Hindlimb muscle (tissue), 1 donor: ENCODE data around the gene NOTUM. TPM values are rescaled to one million over a fixed set of nuclear protein-coding genes. Genes with fewer than 3 reads are reported as not detected.

Source experiments
- DNase-seq: peaks from one replicate; pipeline ENCODE4 v3.0.0-alpha.2; 2013
- polyA plus RNA-seq: library from polyadenylated mRNA; unstranded; fragments of 120-200 nt; gene quantifications from one replicate; pipeline ENCODE4 v1.2.1, GENCODE V29; 2013; ENCODE audit not compliant: insufficient read length

Gene NOTUM
- polyA plus RNA-seq, 1 donor = 4.4 TPM

DNA sequence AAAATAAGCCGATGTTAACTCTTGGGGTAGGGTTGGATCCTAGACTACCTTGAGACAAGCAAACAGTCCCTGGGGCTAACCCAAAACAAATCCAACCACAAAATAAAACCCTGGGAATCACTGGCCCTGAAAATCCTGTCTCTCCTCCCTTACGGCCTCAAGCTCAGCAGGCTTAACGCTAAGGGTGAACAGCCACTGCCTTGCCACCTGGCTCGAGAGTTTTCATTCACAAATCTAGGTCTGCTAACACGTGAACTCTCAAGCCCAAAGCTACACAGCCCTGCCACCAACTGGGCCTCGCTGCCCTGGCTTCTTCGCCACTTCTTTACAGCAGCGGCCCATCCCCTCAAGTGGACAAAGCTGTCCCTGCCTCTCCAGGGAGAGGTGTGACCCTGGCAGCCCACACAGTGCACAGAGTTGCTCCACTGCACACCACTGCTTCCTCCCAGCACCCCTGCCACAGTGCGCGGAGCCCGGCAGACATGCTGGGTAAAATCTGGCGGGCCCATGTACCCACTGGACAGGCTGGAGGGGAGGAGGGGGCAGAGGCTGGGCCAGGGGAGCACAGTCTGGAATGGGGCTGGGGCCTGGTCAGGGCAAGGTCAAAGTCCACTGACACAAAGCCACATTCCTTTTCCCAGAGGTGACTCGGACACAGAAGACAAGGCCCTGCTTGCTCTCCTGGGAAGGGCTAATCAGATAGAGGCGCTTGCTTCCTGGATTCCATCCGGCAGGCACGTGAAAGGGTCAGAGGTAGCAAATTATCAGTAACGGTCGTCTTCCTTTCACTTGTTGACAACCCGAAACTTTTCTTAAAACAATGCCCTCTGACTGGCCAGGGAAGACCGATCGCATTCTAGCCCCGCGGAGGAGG is 50.8 kb downstream of the NOTUM start:
- DNase-seq = no peak

- DNase-seq = no peak
Measured at GRCh38 chr17:81909231-81909630, 51.8 kb downstream of the NOTUM start.

GRCh38 chr17:81908793-81909192 is 52.2 kb downstream of the NOTUM start:
- DNase-seq = no peak

DNA sequence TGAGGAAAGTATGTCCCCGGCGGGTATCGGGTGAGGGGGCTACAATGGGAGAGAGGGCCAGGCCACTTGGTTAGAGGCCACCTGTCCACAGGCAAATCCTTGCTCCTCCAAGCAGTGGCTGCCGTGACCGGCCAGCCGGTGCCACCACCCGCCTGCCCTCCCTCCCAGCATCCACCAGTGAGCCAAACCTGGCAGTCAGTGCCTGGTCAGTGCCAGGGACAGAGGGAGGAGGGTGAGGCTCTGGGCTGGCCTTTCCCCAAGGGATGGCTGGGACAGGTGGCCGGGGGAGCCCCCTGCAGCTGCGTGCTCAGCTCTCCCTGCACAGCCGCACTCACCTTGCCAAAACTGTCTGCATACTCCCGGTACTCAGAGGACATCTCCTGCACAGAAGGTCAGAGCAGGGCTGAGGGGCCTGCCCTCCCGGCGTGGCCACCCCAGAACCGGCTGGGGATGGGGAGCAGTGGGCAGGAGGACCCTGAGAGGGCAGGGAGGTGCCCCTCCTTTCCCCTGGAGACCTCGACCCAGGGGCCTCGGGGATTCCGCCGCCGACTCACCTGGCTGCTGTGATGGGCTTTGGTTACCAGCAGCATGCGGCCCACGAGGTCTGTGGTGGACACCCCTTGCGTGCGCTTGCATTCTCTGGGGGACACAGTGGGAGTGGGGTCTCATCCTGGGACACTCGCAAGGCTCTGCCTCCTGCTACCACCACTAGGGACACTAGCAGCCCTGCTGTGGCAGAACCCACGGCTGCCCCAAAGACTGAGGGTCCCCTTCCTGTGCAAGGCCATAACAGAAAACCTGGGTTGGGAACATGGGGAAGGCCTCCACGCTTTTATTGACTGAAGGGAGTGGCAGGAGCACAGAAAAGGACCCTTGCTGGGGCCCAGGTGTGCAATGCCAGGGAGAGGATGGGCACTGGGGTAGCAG is 53.5 kb downstream of the NOTUM start:
- no peak for DNase-seq

GRCh38 chr17:81906476-81907218 is 54.3 kb downstream of the NOTUM start:
- no peak for DNase-seq

DNA sequence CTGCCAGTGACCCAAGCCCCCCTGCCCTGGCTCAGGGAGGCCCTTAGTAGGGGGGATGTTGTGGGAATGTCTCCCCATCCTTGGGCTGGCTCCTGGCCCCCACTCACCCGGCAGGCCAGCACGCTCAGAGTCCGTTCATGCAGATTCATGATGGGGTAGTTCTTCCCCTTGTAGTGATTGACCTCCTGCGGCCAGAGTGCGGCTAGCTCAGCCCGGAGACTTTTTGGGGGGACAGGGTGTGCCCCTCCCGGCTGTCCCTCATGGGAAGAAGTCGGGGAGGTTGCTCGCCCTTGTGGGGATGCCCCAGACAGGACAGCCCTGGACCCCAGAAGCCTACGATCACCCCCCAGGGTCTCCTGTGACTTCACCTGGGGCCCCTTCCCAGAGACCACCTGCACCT is 55.0 kb downstream of the NOTUM start:
- no peak for DNase-seq

DNA sequence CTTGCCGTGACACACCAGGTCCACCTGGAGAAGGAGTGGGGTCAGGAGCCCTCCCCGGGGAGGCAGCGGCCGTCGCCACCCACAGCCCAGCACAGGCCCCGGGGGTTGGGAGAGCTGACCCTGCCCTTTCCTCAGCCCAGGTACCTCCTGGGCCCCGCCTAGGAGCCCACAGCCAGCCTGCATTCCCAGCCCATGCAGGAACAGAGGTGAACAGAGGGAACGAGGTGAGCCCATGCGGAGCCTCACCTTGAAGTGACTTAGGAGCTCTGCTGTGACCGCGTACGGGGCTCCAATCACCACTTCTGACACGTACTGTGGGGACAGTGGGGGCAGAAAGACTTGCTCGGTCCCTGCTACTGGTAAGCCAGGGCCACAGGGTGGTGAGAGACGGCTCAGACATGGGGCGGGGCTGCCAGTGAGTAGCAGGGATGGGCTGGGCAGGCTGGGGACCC is 55.5 kb downstream of the NOTUM start:
- DNase-seq = no peak

DNA sequence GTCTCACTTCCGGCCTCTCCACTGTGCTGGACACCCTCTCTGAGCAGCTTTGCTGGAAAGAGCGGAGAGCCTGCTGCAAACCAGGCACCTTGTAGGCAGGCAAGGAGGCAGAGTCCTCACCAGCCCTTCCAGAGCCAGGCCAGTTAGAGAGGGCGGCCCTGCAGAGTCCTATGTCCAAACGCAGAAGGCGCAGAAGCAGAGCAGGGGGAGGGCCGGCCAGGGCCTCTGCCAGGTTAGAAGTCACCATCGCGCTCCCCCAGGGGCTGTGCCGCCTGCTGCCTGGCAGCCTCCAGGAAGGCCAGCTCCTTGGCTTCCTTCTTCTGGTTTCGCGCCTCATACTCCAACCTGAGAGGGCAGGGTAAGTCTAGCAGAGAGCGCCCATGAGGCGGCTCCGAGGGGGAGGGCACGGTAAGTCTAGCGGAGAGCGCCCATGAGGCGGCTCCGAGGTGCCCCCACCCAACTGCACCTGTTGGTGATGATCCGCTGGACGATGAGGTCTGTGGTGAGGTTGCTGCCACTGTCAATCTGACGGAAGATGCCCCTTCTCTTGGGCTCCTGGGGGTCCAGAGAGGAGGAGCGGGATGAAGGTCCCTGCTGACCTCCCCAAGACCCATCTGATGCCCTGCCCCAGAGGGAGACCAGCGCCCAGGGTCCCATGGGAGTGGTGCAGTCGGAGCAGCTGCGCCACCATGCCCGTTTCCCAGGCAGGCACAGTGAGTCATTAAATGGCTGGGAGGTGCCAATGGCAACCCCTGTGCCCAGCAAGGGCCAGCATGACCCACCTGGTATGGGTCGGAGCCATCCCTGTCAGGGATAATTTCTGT is 56.2 kb downstream of the NOTUM start:
- DNase-seq = no peak

- no peak for DNase-seq
Measured at GRCh38 chr17:81903896-81904599, 56.9 kb downstream of the NOTUM start.

DNA sequence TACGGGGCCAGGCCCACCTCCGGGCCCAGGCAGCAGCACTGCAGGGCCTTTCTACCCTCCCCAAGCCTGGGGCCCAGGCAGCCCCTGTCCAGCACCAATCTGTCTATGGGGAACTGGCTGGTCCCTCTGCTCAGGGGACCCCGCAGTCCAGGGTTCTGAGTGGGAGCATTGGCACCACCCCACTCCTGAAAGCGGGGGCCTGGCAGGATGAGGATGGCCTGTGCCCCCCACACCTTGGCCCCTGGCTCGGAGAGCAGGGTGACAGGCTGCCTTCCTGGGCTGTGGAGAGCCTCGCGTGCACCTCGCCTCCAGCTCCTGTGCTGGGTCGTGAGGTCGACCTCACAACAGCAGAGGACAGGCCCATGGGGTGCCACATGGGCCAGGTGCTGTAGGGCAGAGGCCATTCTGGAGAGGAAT is 57.6 kb downstream of the NOTUM start:
- no peak for DNase-seq

DNA sequence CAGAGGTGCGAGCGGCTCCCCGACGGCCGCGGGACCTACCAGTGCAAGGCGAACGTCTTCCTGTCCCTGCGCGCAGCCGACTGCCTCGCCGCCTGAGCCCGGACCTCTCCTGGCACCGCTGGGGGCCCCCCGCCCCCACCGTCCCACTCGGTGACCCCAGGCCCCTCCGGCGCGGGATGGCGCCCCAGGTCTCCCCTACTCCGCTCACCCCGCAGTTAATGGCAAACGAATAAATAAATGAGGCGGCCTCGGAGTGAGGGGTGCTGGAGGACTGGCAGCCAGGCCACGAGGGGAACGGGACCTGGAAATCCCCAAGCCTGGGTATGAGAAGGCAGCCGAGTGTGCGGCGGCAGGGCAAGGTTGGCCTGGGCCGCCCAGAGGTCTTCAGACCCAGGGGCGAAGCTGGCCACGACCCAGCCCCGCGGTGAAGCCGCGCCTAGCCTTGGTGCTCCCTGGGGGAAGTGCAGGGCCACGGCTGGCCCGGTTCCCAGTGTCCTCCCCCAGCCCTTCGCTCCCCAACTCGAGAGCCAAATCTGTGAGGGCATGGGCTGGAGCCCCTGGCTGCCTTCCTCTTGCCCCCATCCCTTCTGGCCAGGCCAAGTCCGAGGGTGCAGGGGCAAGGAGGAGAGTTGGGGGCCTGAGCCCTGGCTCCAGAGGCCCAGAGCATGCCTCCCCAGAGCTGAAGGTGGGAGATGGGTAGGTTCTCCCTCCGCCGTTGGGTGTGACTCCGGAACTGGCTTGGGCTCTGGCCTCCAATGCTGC is 58.2 kb downstream of the NOTUM start:
- DNase-seq = no peak

Other genes with a start within 250 kb of the NOTUM start
- 5.3 TPM for gene SLC25A10, start 248.9 kb downstream of the NOTUM start, polyA plus RNA-seq
- not detected for gene GCGR, start 157.0 kb downstream of the NOTUM start, polyA plus RNA-seq
- gene MCRIP1, start 127.9 kb downstream of the NOTUM start, polyA plus RNA-seq = 135 TPM
- gene PPP1R27, start 126.1 kb downstream of the NOTUM start, polyA plus RNA-seq = 52.6 TPM
- 366 TPM for gene P4HB, start 100.7 kb downstream of the NOTUM start, polyA plus RNA-seq
- gene ARHGDIA, start 89.8 kb downstream of the NOTUM start, polyA plus RNA-seq = 166 TPM
- gene ALYREF, start 69.6 kb downstream of the NOTUM start, polyA plus RNA-seq = 57.6 TPM
- gene ANAPC11, start 69.5 kb downstream of the NOTUM start, polyA plus RNA-seq = 116 TPM
- 0.96 TPM for gene NPB, start 58.9 kb downstream of the NOTUM start, polyA plus RNA-seq
- 11.5 TPM for gene PCYT2, start 49.8 kb downstream of the NOTUM start, polyA plus RNA-seq
- 9.3 TPM for gene SIRT7, start 43.0 kb downstream of the NOTUM start, polyA plus RNA-seq
- 16.3 TPM for gene MAFG, start 33.5 kb downstream of the NOTUM start, polyA plus RNA-seq
- gene PYCR1, start 23.9 kb downstream of the NOTUM start, polyA plus RNA-seq = 56.7 TPM
- 25.0 TPM for gene MYADML2, start 14.0 kb downstream of the NOTUM start, polyA plus RNA-seq
- gene ASPSCR1, start 16.4 kb upstream of the NOTUM start, polyA plus RNA-seq = 30.0 TPM
- 36.0 TPM for gene CENPX, start 61.7 kb upstream of the NOTUM start, polyA plus RNA-seq
- gene LRRC45, start 62.1 kb upstream of the NOTUM start, polyA plus RNA-seq = 10.6 TPM
- gene RAC3, start 70.5 kb upstream of the NOTUM start, polyA plus RNA-seq = 7.1 TPM
- gene DCXR, start 76.5 kb upstream of the NOTUM start, polyA plus RNA-seq = 31.5 TPM
- gene RFNG, start 90.6 kb upstream of the NOTUM start, polyA plus RNA-seq = 34.8 TPM
- gene GPS1, start 90.7 kb upstream of the NOTUM start, polyA plus RNA-seq = 84.4 TPM
- gene DUS1L, start 104.6 kb upstream of the NOTUM start, polyA plus RNA-seq = 63.4 TPM
- 34.7 TPM for gene FASN, start 137.0 kb upstream of the NOTUM start, polyA plus RNA-seq